ENCODE measurements around the gene KRR1.

The KRR1 gene

DNA sequence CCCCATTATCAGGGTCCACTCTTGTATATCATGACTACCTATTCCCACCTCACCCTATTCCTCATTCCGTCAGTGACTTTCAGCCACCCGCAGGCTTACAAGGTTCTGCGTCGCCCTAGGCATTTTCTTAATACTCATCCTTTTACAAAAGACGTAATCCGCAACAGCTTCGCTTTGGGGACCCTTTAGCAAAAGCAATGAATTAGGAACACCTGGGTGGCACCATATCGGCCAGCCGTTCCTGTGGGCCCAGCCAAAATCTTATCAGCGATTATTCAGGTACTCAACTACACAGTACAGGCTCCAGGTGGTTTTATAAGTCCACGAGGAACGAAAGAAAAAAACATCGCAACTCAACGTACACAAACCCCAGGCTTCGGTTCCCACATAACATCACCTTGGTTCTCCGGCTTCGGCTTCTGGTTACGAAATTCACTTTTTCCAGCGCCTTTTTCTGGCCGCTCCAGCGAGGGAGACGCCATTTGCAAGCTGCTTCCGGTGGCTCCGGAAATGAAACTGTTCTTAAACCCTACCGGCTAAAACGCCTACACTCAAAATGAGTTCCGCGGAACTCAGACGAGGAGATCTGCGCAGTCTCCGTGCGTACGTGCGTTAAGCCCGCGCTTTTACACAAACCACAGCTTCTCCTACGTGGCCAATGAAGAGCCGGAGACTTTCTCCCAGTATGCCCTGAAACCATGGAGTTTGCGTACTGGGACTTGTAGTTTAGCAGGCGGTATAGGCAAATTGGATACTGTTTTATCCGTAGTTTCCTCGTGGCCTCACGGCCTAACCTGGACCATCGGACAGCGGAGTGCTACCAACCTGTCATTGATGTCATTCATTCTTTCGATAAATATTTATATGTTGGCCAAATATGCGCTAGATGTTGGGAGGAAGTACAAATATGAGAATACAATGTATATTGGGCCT, at the start of gene KRR1 (continued):
- TF ChIP-seq, protein P1, sequence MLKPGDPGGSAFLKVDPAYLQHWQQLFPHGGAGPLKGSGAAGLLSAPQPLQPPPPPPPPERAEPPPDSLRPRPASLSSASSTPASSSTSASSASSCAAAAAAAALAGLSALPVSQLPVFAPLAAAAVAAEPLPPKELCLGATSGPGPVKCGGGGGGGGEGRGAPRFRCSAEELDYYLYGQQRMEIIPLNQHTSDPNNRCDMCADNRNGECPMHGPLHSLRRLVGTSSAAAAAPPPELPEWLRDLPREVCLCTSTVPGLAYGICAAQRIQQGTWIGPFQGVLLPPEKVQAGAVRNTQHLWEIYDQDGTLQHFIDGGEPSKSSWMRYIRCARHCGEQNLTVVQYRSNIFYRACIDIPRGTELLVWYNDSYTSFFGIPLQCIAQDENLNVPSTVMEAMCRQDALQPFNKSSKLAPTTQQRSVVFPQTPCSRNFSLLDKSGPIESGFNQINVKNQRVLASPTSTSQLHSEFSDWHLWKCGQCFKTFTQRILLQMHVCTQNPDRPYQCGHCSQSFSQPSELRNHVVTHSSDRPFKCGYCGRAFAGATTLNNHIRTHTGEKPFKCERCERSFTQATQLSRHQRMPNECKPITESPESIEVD (tag by site-specific recombination; IDR thresholded peaks at IDR 0.05), result no peak
- no peak for TF ChIP-seq ZNF138 (tag by site-specific recombination; IDR thresholded peaks at IDR 0.05; ENCODE audit: borderline replicate concordance)
- TF ChIP-seq ZNF394 (tag by site-specific recombination; IDR thresholded peaks at IDR 0.05; ENCODE audit: borderline replicate concordance), result peak; percentile 88
- no peak for TF ChIP-seq ZNF837 (tag by site-specific recombination; IDR thresholded peaks at IDR 0.05)
- TF ChIP-seq, protein P2, sequence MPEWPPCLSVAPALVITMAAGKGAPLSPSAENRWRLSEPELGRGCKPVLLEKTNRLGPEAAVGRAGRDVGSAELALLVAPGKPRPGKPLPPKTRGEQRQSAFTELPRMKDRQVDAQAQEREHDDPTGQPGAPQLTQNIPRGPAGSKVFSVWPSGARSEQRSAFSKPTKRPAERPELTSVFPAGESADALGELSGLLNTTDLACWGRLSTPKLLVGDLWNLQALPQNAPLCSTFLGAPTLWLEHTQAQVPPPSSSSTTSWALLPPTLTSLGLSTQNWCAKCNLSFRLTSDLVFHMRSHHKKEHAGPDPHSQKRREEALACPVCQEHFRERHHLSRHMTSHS (tag by site-specific recombination; IDR thresholded peaks at IDR 0.05), result no peak
- no peak for TF ChIP-seq ZNF549 (tag by site-specific recombination; IDR thresholded peaks at IDR 0.05)
- TF ChIP-seq KLF8 (tag by site-specific recombination; IDR thresholded peaks at IDR 0.05), result peak; percentile 72; the same call in 1 of the 2 replicates
- TF ChIP-seq, protein P3, sequence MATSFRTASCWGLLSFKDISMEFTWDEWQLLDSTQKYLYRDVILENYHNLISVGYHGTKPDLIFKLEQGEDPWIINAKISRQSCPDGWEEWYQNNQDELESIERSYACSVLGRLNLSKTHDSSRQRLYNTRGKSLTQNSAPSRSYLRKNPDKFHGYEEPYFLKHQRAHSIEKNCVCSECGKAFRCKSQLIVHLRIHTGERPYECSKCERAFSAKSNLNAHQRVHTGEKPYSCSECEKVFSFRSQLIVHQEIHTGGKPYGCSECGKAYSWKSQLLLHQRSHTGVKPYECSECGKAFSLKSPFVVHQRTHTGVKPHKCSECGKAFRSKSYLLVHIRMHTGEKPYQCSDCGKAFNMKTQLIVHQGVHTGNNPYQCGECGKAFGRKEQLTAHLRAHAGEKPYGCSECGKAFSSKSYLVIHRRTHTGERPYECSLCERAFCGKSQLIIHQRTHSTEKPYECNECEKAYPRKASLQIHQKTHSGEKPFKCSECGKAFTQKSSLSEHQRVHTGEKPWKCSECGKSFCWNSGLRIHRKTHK (tag by site-specific recombination; IDR thresholded peaks at IDR 0.05), result no peak
- 0 out of 2 replicates have a peak, but pooled peaks have one; percentile 31 for TF ChIP-seq ZNF610 (tag by site-specific recombination; IDR thresholded peaks at IDR 0.05; ENCODE audit: borderline replicate concordance)
- TF ChIP-seq ZSCAN16 (tag by site-specific recombination; IDR thresholded peaks at IDR 0.05), result no peak
- peak; percentile 91 for TF ChIP-seq TRIM28 (IDR thresholded peaks at IDR 0.05; ENCODE audit: borderline replicate concordance, low read length)
- TF ChIP-seq, protein P4, sequence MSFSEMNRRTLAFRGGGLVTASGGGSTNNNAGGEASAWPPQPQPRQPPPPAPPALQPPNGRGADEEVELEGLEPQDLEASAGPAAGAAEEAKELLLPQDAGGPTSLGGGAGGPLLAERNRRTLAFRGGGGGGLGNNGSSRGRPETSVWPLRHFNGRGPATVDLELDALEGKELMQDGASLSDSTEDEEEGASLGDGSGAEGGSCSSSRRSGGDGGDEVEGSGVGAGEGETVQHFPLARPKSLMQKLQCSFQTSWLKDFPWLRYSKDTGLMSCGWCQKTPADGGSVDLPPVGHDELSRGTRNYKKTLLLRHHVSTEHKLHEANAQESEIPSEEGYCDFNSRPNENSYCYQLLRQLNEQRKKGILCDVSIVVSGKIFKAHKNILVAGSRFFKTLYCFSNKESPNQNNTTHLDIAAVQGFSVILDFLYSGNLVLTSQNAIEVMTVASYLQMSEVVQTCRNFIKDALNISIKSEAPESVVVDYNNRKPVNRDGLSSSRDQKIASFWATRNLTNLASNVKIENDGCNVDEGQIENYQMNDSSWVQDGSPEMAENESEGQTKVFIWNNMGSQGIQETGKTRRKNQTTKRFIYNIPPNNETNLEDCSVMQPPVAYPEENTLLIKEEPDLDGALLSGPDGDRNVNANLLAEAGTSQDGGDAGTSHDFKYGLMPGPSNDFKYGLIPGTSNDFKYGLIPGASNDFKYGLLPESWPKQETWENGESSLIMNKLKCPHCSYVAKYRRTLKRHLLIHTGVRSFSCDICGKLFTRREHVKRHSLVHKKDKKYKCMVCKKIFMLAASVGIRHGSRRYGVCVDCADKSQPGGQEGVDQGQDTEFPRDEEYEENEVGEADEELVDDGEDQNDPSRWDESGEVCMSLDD (tag by site-specific recombination; IDR thresholded peaks at IDR 0.05), result no peak
- TF ChIP-seq ZNF426 (tag by site-specific recombination; IDR thresholded peaks at IDR 0.05), result no peak
- 0 out of 2 replicates have a peak, but pooled peaks have one; percentile 75 for TF ChIP-seq ZNF501 (tag by site-specific recombination; IDR thresholded peaks at IDR 0.05)
- TF ChIP-seq ZNF416 (tag by site-specific recombination; IDR thresholded peaks at IDR 0.05), result no peak
- TF ChIP-seq ZNF341 (tag by site-specific recombination; IDR thresholded peaks at IDR 0.05; ENCODE audit: low read depth), result 0 out of 2 replicates have a peak, but pooled peaks have one; percentile 42
- peak; percentile 79 for TF ChIP-seq ZNF561 (tag by site-specific recombination; IDR thresholded peaks at IDR 0.05; ENCODE audit: borderline replicate concordance)
- no peak for TF ChIP-seq ZNF658 (tag by site-specific recombination; IDR thresholded peaks at IDR 0.05)
- TF ChIP-seq ZNF184 (tag by site-specific recombination; IDR thresholded peaks at IDR 0.05), result peak; percentile 63; the same call in 1 of the 2 replicates
- TF ChIP-seq, protein P5, sequence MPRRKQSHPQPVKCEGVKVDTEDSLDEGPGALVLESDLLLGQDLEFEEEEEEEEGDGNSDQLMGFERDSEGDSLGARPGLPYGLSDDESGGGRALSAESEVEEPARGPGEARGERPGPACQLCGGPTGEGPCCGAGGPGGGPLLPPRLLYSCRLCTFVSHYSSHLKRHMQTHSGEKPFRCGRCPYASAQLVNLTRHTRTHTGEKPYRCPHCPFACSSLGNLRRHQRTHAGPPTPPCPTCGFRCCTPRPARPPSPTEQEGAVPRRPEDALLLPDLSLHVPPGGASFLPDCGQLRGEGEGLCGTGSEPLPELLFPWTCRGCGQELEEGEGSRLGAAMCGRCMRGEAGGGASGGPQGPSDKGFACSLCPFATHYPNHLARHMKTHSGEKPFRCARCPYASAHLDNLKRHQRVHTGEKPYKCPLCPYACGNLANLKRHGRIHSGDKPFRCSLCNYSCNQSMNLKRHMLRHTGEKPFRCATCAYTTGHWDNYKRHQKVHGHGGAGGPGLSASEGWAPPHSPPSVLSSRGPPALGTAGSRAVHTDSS (tag by site-specific recombination; IDR thresholded peaks at IDR 0.05), result no peak
- peak; percentile 86 for TF ChIP-seq SP7 (tag by site-specific recombination; IDR thresholded peaks at IDR 0.05)
- no peak for TF ChIP-seq ZNF626 (tag by site-specific recombination; IDR thresholded peaks at IDR 0.05)
- TF ChIP-seq ZNF654 (tag by site-specific recombination; IDR thresholded peaks at IDR 0.05; ENCODE audit: low read depth), result no peak
- TF ChIP-seq, protein P6, sequence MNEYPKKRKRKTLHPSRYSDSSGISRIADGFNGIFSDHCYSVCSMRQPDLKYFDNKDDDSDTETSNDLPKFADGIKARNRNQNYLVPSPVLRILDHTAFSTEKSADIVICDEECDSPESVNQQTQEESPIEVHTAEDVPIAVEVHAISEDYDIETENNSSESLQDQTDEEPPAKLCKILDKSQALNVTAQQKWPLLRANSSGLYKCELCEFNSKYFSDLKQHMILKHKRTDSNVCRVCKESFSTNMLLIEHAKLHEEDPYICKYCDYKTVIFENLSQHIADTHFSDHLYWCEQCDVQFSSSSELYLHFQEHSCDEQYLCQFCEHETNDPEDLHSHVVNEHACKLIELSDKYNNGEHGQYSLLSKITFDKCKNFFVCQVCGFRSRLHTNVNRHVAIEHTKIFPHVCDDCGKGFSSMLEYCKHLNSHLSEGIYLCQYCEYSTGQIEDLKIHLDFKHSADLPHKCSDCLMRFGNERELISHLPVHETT (tag by site-specific recombination; IDR thresholded peaks at IDR 0.05), result peak; percentile 89
- TF ChIP-seq SCRT1 (tag by site-specific recombination; IDR thresholded peaks at IDR 0.05; ENCODE audit: borderline replicate concordance), result no peak
- peak; percentile 37; the same call in 1 of the 2 replicates for TF ChIP-seq PRDM1 (tag by site-specific recombination; IDR thresholded peaks at IDR 0.05)
- TF ChIP-seq ZNF121 (tag by site-specific recombination; IDR thresholded peaks at IDR 0.05), result no peak
- TF ChIP-seq EGR2 (tag by site-specific recombination; IDR thresholded peaks at IDR 0.05; ENCODE audit: low read depth), result no peak
- TF ChIP-seq ZBTB8A (tag by site-specific recombination; IDR thresholded peaks at IDR 0.05), result peak; percentile 60
- no peak for TF ChIP-seq ZNF707 (tag by site-specific recombination; IDR thresholded peaks at IDR 0.05)
